Ectodermal cell (in vitro differentiated cells): Measurements from ENCODE around the gene CDC34.
A peak's percentile ranks its signal among the peaks of the same experiment; 100 is the strongest.
"Not testable (repeated sequence)": the region's sequence is repeated elsewhere in the genome, so short reads cannot be mapped to it uniquely, and the experiment has no call there.

Source experiments
- H3K27ac ChIP-seq: 2 replicates; pipeline ENCODE4 v1.7.0; 2013; ENCODE audit warnings: mild to moderate bottlenecking, low read depth, low read length; ENCODE audit not compliant: insufficient read depth, poor library complexity, severe bottlenecking
- H3K27me3 ChIP-seq: 2 replicates; pipeline ENCODE4 v1.7.0; 2013; ENCODE audit warnings: mild to moderate bottlenecking, low read length; ENCODE audit not compliant: insufficient read depth, control insufficient read depth, poor library complexity, severe bottlenecking
- H3K36me3 ChIP-seq: one replicate; pipeline ENCODE4 v1.7.0; 2013; ENCODE audit warnings: low read length; ENCODE audit not compliant: control insufficient read depth, insufficient read depth
- H3K4me1 ChIP-seq: one replicate; pipeline ENCODE4 v1.7.0; 2013; ENCODE audit warnings: low read length; ENCODE audit not compliant: control insufficient read depth, insufficient read depth
- H3K4me3 ChIP-seq: 2 replicates; pipeline ENCODE4 v1.7.0; 2013; ENCODE audit warnings: low read depth, low read length, control low read depth; ENCODE audit not compliant: insufficient read depth
- H3K9me3 ChIP-seq: 2 replicates; pipeline ENCODE4 v1.7.0; 2013; ENCODE audit warnings: mild to moderate bottlenecking, low read length, moderate library complexity; ENCODE audit not compliant: control insufficient read depth
- WGBS, 2 experiments: methylation state at CpG; one replicate each; pipeline ENCODE4 v1.1.7; 2013; ENCODE audit warnings: missing lambda C conversion rate in 2 of 2; 5-methylcytosine and 5-hydroxymethylcytosine counted together

The CDC34 gene

GRCh38 chr19:582497-583197, 51.1 kb downstream of the CDC34 start:
- Histone ChIP-seq H3K9me3 (no peaks in the 10 kb centered on the region), H3K4me1 (no peaks in the 10 kb centered on the region), H3K36me3 (peaks cover 32% of the 10 kb centered on the region), H3K4me3 (no peak overlapping the region), H3K27me3 (peaks cover under 1% of the 10 kb centered on the region), H3K27ac (no peak overlapping the region)
- WGBS, 2 experiments = 95% methylated on average over 31 of the region's 31 CpGs

- Histone ChIP-seq H3K4me3 (no peak overlapping the region), H3K27ac (peak overlapping the region; percentile 62), H3K36me3 (peaks cover 32% of the 10 kb centered on the region), H3K27me3 (peaks cover 8% of the 10 kb centered on the region), H3K9me3 (no peaks in the 10 kb centered on the region), H3K4me1 (no peaks in the 10 kb centered on the region)
- 94 to 95% methylated on average over 27 of the region's 27 CpGs for WGBS, 2 experiments
These were observed 51.8 kb downstream of the CDC34 start for GRCh38 chr19:583198-583967.

GRCh38 chr19:583968-584239, 52.3 kb downstream of the CDC34 start:
- no peak overlapping the region for H3K4me3 ChIP-seq
- H3K27me3 ChIP-seq = peaks cover 13% of the 10 kb centered on the region
- H3K4me1 ChIP-seq = no peaks in the 10 kb centered on the region
- WGBS, 2 experiments = 86 to 92% methylated on average over 5 of the region's 5 CpGs
- peak overlapping the region; percentile 62 for H3K27ac ChIP-seq
- peaks cover 32% of the 10 kb centered on the region for H3K36me3 ChIP-seq
- H3K9me3 ChIP-seq = no peaks in the 10 kb centered on the region

GRCh38 chr19:584240-585001, 52.9 kb downstream of the CDC34 start:
- H3K4me1 ChIP-seq = no peaks in the 10 kb centered on the region
- H3K27ac ChIP-seq = peak overlapping the region; percentile 62
- H3K9me3 ChIP-seq = no peaks in the 10 kb centered on the region
- H3K27me3 ChIP-seq = peaks cover 18% of the 10 kb centered on the region
- no peak overlapping the region for H3K4me3 ChIP-seq
- peaks cover 26% of the 10 kb centered on the region for H3K36me3 ChIP-seq
- 58% methylated on average over 38 of the region's 38 CpGs for WGBS, 2 experiments

DNA sequence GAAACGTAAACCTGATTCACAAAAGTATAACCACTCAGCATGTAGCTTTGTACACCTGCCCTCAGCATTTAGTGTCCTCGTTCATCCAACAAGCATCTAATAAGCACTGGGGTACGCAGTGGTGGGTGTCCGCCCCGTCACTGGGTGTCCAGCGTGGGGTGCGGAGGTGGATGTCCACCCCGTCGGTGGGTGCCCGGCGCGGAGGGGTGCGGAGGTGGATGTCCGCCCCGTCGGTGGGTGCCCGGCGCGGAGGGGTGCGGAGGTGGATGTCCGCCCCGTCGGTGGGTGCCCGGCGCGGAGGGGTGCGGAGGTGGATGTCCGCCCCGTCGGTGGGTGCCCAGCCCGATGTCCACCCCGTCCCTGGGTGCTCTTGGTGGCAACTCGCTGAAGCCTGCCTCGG, 53.6 kb downstream of the CDC34 start:
- H3K4me3 ChIP-seq, H3K4me1 ChIP-seq, H3K27ac ChIP-seq, H3K9me3 ChIP-seq: not testable (repeated sequence)
- peaks cover 20% of the 10 kb centered on the region for H3K27me3 ChIP-seq
- peaks cover 19% of the 10 kb centered on the region for H3K36me3 ChIP-seq
- WGBS, 2 experiments = 95 to 96% methylated on average over 33 to 34 of the region's 34 CpGs

- no peak overlapping the region for H3K4me3 ChIP-seq
- peaks cover 25% of the 10 kb centered on the region for H3K27me3 ChIP-seq
- 75 to 84% methylated on average over 10 of the region's 10 CpGs for WGBS, 2 experiments
- H3K9me3 ChIP-seq = no peaks in the 10 kb centered on the region
- peaks cover 14% of the 10 kb centered on the region for H3K36me3 ChIP-seq
- no peaks in the 10 kb centered on the region for H3K4me1 ChIP-seq
- H3K27ac ChIP-seq = no peak overlapping the region
These were observed 54.1 kb downstream of the CDC34 start for GRCh38 chr19:585551-586110.

- WGBS, 2 experiments = 18 to 19% methylated on average over 41 of the region's 41 CpGs
- Histone ChIP-seq H3K36me3 (no peaks in the 10 kb centered on the region), H3K9me3 (no peaks in the 10 kb centered on the region), H3K4me3 (no peak overlapping the region), H3K27ac (no peak overlapping the region), H3K27me3 (peaks cover 51% of the 10 kb centered on the region), H3K4me1 (no peaks in the 10 kb centered on the region)
These were observed 56.7 kb downstream of the CDC34 start for GRCh38 chr19:588093-588740.

DNA sequence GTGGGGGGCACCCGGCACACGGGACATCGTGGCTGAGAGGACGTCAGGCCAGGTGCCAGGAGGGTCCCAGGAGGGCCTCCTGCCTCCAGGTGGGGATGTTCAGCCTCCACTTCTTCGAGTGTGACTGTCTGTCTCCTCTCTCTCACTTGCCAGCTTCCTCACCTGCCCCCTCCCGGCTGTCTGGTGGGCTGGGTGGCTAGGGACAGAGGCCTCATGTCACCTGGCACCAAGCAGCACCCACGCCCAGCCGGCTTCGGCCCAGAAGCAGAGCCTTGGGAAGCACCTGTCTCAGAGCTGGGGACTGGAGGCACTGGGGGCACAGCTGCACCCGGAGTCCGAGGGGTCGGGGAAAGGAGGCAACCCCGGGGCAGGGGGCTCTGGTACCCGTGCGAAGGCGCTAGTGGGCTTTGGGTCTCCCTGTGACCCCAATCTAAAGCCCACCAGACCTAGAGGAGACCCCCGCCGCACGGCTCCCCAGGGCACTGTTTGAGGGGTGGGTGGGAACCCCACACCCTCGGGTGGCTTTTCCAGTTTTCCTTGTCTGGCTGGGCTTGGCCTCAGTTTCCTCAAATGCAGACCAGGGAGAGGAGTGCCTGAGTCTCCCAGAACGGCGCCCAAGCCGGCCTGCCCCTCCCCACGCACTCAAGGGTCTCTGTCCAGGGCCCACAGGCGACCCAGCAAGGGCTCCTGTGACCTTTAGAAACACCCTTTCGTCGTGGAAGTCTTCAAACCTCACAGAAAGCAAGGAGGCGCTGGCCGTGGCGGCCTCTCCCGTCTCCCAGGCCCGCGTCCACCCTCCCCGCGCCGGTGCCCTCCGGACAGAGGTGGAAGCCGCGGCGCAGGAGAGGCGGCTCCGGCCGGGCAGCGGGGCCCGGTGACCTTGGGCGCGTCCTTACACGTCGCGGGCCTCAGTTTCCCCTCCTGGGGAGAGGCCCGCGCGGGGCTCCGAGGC, 57.5 kb downstream of the CDC34 start:
- Histone ChIP-seq H3K27me3 (peaks cover 59% of the 10 kb centered on the region), H3K9me3 (no peaks in the 10 kb centered on the region), H3K4me1 (no peaks in the 10 kb centered on the region), H3K4me3 (no peak overlapping the region), H3K36me3 (no peaks in the 10 kb centered on the region), H3K27ac (no peak overlapping the region)
- WGBS, 2 experiments = 26% methylated on average over 54 of the region's 54 CpGs

DNA sequence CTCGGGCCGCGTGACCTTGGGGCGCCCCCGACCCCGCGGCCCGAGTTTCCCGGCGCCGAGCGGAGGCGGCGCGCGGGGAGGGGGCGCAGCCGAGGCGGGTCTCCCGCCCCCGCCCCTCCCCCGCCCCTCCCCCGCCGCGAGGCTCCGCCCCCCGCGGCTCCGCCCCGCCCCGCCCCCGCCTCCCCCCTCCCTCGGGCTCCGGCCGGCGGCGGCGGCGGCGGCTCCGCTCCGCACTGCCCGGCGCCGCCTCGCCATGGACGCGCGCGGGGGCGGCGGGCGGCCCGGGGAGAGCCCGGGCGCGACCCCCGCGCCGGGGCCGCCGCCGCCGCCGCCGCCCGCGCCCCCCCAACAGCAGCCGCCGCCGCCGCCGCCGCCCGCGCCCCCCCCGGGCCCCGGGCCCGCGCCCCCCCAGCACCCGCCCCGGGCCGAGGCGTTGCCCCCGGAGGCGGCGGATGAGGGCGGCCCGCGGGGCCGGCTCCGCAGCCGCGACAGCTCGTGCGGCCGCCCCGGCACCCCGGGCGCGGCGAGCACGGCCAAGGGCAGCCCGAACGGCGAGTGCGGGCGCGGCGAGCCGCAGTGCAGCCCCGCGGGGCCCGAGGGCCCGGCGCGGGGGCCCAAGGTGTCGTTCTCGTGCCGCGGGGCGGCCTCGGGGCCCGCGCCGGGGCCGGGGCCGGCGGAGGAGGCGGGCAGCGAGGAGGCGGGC, 58.3 kb downstream of the CDC34 start, which contains the start of gene HCN2:
Gene HCN2, plus strand, starts transcription at position 189 of the 703 bp plus-strand sequence. Its CDS starts 65 bp downstream, at position 254.
- H3K9me3 ChIP-seq = no peaks in the 10 kb centered on the region
- H3K27me3 ChIP-seq = peaks cover 67% of the 10 kb centered on the region
- no peaks in the 10 kb centered on the region for H3K36me3 ChIP-seq
- no peak within 1 kb of the TSS for H3K4me3 ChIP-seq
- H3K27ac ChIP-seq = no peak within 1 kb of the TSS
- H3K4me1 ChIP-seq = no peaks in the 10 kb centered on the region
- 1% methylated on average over 117 to 118 of the region's 132 CpGs for WGBS, 2 experiments
